ENCODE data around the gene NPHP4.
"Not testable (repeated sequence)": the region's sequence is repeated elsewhere in the genome, so short reads cannot be mapped to it uniquely, and the experiment has no call there.

Gene NPHP4

GRCh38 chr1:5934058-5934884 lies 58.0 kb downstream of the NPHP4 start:
- DNase-seq (ENCODE audit: low read depth in 2 of 2), result no peak

GRCh38 chr1:5933676-5934057 lies 58.6 kb downstream of the NPHP4 start:
- DNase-seq (ENCODE audit: low read depth in 2 of 2), result no peak

GRCh38 chr1:5933050-5933449 lies 59.2 kb downstream of the NPHP4 start:
- DNase-seq (ENCODE audit: low read depth in 2 of 2), result no peak

GRCh38 chr1:5928714-5929400 lies 63.4 kb downstream of the NPHP4 start:
- no peak for DNase-seq (ENCODE audit: low read depth in 2 of 2)

GRCh38 chr1:5927506-5928370 lies 64.5 kb downstream of the NPHP4 start:
- DNase-seq (ENCODE audit: low read depth in 2 of 2), result no peak

GRCh38 chr1:5926686-5927435 lies 65.4 kb downstream of the NPHP4 start:
- no peak for DNase-seq (ENCODE audit: low read depth in 2 of 2)

GRCh38 chr1:5922700-5923330 lies 69.4 kb downstream of the NPHP4 start:
- not testable (repeated sequence) for DNase-seq (ENCODE audit: low read depth in 2 of 2)

GRCh38 chr1:5921671-5922070 lies 70.6 kb downstream of the NPHP4 start:
- DNase-seq (ENCODE audit: low read depth in 2 of 2), result no peak

GRCh38 chr1:5921129-5921528 lies 71.1 kb downstream of the NPHP4 start:
- no peak for DNase-seq (ENCODE audit: low read depth in 2 of 2)

- no peak for DNase-seq (ENCODE audit: low read depth in 2 of 2)
Observed at GRCh38 chr1:5920201-5920600, 72.0 kb downstream of the NPHP4 start.

GRCh38 chr1:5918275-5918649 lies 74.0 kb downstream of the NPHP4 start:
- DNase-seq (ENCODE audit: low read depth in 2 of 2), result no peak

GRCh38 chr1:5917591-5918274 lies 74.5 kb downstream of the NPHP4 start:
- DNase-seq (ENCODE audit: low read depth in 2 of 2), result no peak

- no peak for DNase-seq (ENCODE audit: low read depth in 2 of 2)
Observed at GRCh38 chr1:5917281-5917590, 75.0 kb downstream of the NPHP4 start.

GRCh38 chr1:5916572-5917280 lies 75.5 kb downstream of the NPHP4 start:
- DNase-seq (ENCODE audit: low read depth in 2 of 2), result no peak

GRCh38 chr1:5915587-5916571 lies 76.3 kb downstream of the NPHP4 start:
- DNase-seq (ENCODE audit: low read depth in 2 of 2), result no peak

- no peak for DNase-seq (ENCODE audit: low read depth in 2 of 2)
Observed at GRCh38 chr1:5914676-5915365, 77.4 kb downstream of the NPHP4 start.

- DNase-seq (ENCODE audit: low read depth in 2 of 2), result no peak
Observed at GRCh38 chr1:5913876-5914275, 78.3 kb downstream of the NPHP4 start.

Measured in stimulated activated CD8-positive, alpha-beta memory T cell treated with anti-CD3 and anti-CD28 coated beads, Interleukin-2, amount 100 ng/mL, for 1 hour (primary cell).